ENCODE data around the gene IFT81. TPM values are rescaled to one million over a fixed set of nuclear protein-coding genes. Genes with fewer than 3 reads are reported as not detected.

Gene IFT81
- total and polyA plus RNA-seq, 2 donors (not counting 3 experiments of a cell fraction or from before 2014, with no cell fraction given): 2.4 to 9.8 TPM

DNA sequence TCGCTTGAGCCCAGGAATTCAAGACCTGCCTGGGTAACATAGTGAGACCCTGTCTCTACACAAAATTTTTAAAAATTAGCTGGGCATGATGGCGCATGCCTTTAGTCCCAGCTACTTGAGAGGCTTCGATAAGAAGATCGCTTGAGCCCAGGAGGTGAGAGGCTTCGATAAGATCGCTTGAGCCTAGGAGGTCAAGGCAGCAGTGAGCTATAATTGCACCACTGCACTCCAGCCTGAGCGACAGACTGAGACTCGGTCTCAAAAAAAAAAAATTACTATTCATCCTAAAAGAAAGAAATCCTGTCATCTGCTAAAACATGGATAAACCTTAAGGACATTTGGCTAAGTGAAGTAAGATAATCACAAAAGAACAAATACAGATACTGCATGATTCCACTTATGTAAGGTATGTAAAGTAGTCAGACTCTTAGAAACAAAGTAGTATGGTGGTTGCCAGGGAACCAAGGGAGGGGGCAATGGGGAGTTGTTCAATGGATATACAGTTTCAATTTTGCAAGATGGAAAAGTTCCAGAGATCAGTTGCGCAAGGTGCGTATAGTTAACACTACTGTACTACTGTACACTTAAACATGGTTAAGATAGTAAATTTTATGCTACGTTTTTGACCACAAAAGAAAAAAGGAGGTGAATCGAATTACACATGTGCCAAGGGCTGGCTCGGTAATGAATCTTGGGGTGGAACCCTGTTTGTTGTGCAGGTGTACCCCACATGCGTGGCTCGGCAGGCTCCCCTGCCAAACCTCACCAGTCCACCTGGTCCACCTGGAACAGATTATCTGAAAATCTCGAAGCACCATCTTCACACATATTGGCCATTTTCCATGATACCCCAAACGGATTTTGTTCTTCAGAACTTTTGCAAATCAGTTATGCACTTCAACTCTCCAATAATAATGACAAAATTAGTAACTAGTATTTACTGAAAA lies 138.6 kb downstream of the IFT81 start:
- H2AFZ ChIP-seq (ENCODE audit: low read depth, low read length): no peak overlapping the region
- H3K9me3 ChIP-seq (replicated peaks; ENCODE audit: control insufficient read depth, insufficient read depth, low read length): no peaks in the 10 kb centered on the region
- no peaks in the 10 kb centered on the region for H3K27me3 ChIP-seq (ENCODE audit: control insufficient read depth in 2 of 2, insufficient read depth in 2 of 2, low read length in 2 of 2)
- FAIRE-seq (no peak), DNase-seq (ENCODE audit: low read depth, low spot score) (no peak)
- no peak overlapping the region for H3K9ac ChIP-seq (replicated peaks; ENCODE audit: extremely low read depth, insufficient read depth, low read length)
- H3K4me2 ChIP-seq (ENCODE audit: insufficient read depth, low read length): no peak overlapping the region
- H3K9me1 ChIP-seq (replicated peaks; ENCODE audit: control insufficient read depth, extremely low read depth, insufficient read depth, low read length): no peaks in the 10 kb centered on the region
- dilution Hi-C loops (cut with MboI; ENCODE audit: extremely low pct_ligation_motif_present, low sequenced_read_pairs): no loop called here
- no peaks in the 10 kb centered on the region for H3K36me3 ChIP-seq (ENCODE audit: control insufficient read depth in 2 of 2, extremely low read depth in 1 of 2, insufficient read depth in 2 of 2, low read length in 2 of 2)
- no peak for TF ChIP-seq MYC (IDR thresholded peaks at IDR 0.05; ENCODE audit: low read depth, low read length)
- no peak for TF ChIP-seq POLR2A (IDR thresholded peaks at IDR 0.05; ENCODE audit: low read depth, low read length)
- no peak for TF ChIP-seq EZH2 (IDR thresholded peaks at IDR 0.05; ENCODE audit: borderline replicate concordance, low read depth, low read length, severe bottlenecking)
- TF ChIP-seq POLR2AphosphoS5 (IDR thresholded peaks at IDR 0.05; ENCODE audit: insufficient read depth, low read depth, low read length): no peak
- no peak for TF ChIP-seq GATA2 (IDR thresholded peaks at IDR 0.05; ENCODE audit: insufficient read depth, insufficient read length, low read depth, low read length)
- TF ChIP-seq, protein P1, sequence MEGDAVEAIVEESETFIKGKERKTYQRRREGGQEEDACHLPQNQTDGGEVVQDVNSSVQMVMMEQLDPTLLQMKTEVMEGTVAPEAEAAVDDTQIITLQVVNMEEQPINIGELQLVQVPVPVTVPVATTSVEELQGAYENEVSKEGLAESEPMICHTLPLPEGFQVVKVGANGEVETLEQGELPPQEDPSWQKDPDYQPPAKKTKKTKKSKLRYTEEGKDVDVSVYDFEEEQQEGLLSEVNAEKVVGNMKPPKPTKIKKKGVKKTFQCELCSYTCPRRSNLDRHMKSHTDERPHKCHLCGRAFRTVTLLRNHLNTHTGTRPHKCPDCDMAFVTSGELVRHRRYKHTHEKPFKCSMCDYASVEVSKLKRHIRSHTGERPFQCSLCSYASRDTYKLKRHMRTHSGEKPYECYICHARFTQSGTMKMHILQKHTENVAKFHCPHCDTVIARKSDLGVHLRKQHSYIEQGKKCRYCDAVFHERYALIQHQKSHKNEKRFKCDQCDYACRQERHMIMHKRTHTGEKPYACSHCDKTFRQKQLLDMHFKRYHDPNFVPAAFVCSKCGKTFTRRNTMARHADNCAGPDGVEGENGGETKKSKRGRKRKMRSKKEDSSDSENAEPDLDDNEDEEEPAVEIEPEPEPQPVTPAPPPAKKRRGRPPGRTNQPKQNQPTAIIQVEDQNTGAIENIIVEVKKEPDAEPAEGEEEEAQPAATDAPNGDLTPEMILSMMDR (IDR thresholded peaks at IDR 0.05; ENCODE audit: extremely low read depth in 1 of 2, insufficient read depth in 1 of 2, low read depth in 1 of 2, low read length in 2 of 2): no peak
- TF ChIP-seq FOS (IDR thresholded peaks at IDR 0.05; ENCODE audit: borderline replicate concordance, insufficient read depth, low read length): no peak
- TF ChIP-seq, protein P2, sequence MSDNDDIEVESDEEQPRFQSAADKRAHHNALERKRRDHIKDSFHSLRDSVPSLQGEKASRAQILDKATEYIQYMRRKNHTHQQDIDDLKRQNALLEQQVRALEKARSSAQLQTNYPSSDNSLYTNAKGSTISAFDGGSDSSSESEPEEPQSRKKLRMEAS (IDR thresholded peaks at IDR 0.05; ENCODE audit: insufficient read depth, insufficient read length): no peak
- no peak for TF ChIP-seq JUN (IDR thresholded peaks at IDR 0.05; ENCODE audit: borderline replicate concordance, insufficient read depth, insufficient read length, low read depth)
- intact Hi-C loops (cut with micrococcal nuclease): no loop called here
- H3K4me1 ChIP-seq (ENCODE audit: control insufficient read depth, extremely low read depth, insufficient read depth, low read length): no peaks in the 10 kb centered on the region
- no peaks in the 10 kb centered on the region for H4K20me1 ChIP-seq (replicated peaks; ENCODE audit: control insufficient read depth, extremely low read depth, insufficient read depth, low read length)
- H3K79me2 ChIP-seq (ENCODE audit: control insufficient read depth, insufficient read depth, low read length): no peaks in the 10 kb centered on the region
- CTCF ChIA-PET: no interaction called here
- BruUV-seq (replicated peaks): no TSS peak
- POLR2A ChIA-PET: no interaction called here
- no peak overlapping the region for H3K4me3 ChIP-seq (replicated peaks in 1 of 3; ENCODE audit: insufficient read depth in 1 of 3, low read depth in 1 of 3, low read length in 3 of 3)
- no peak overlapping the region for H3K27ac ChIP-seq (ENCODE audit: insufficient read depth, low read depth, low read length)

All from endothelial cell of umbilical vein (primary cell).